Glutamatergic neuron (in vitro differentiated cells): Measurements from ENCODE around the gene CDH1. TPM values are rescaled to one million over a fixed set of nuclear protein-coding genes. Genes with fewer than 3 reads are reported as not detected.

Experiments
- DNase-seq: peaks from one replicate; pipeline ENCODE4 v3.0.0; 2022
- H3K27ac Mint-ChIP-seq: one replicate; pipeline ENCODE4 v1.8.0; 2020; ENCODE audit warnings: mild to moderate bottlenecking, mixed read lengths, inconsistent platforms; ENCODE audit not compliant: unreplicated experiment
- H3K27me3 Mint-ChIP-seq: one replicate; pipeline ENCODE4 v1.8.0; 2020; ENCODE audit warnings: mild to moderate bottlenecking, moderate library complexity, mixed read lengths, inconsistent platforms; ENCODE audit not compliant: unreplicated experiment
- H3K36me3 Mint-ChIP-seq: one replicate; pipeline ENCODE4 v1.8.0; 2020; ENCODE audit warnings: mild to moderate bottlenecking, mixed read lengths, inconsistent platforms; ENCODE audit not compliant: unreplicated experiment
- H3K4me1 Mint-ChIP-seq: one replicate; pipeline ENCODE4 v1.8.0; 2020; ENCODE audit warnings: mild to moderate bottlenecking, low read depth, mixed read lengths, inconsistent platforms; ENCODE audit not compliant: unreplicated experiment
- H3K4me3 Mint-ChIP-seq: one replicate; pipeline ENCODE4 v1.8.0; 2020; ENCODE audit warnings: mild to moderate bottlenecking, mixed read lengths, inconsistent platforms; ENCODE audit not compliant: unreplicated experiment
- H3K9me3 Mint-ChIP-seq: one replicate; pipeline ENCODE4 v1.8.0; 2020; ENCODE audit warnings: mild to moderate bottlenecking, moderate library complexity, mixed read lengths, inconsistent platforms; ENCODE audit not compliant: unreplicated experiment
- total RNA-seq: library from RNA; stranded (reverse); fragmentation: NEBNext Ultra II Directional; extraction: Animal tissue kit (Norgen Biotek cat#: 25700); gene quantifications from one replicate; pipeline ENCODE4 v1.2.1, GENCODE V29; 2021; ENCODE audit not compliant: unreplicated experiment
- TF ChIP-seq, protein P1 (sequence below): fragments of 200-600 bp; sonication (generic); IDR thresholded peaks from one replicate; pipeline ENCODE4 v1.5.0; 2021; ENCODE audit not compliant: partially characterized antibody, unreplicated experiment

The CDH1 gene
- total RNA-seq, 1 donor from 2014 or later = 1.9 TPM

DNA sequence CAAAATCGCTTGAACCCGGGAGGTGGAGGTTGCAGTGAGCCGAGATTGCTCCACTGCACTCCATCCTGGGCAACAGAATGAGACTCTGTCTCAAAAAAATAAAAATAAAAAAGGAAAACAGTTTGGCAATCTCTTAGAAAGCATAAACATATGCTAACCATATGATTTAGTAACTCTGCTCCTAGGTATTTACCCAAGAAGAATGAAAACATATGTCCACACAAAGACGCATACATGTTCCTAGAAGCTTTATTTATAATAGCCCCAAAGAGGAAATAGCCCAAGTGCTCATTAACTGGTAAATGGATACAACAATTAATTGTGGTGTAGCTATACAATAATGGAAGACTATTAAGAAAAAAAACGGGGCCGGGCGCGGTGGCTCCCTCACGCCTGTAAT is 18.5 kb upstream of the CDH1 start:
- H3K4me3 Mint-ChIP-seq = no peak overlapping the region
- peaks cover 1% of the 10 kb centered on the region for H3K9me3 Mint-ChIP-seq
- H3K27me3 Mint-ChIP-seq = peaks cover 6% of the 10 kb centered on the region
- TF ChIP-seq, protein P1, sequence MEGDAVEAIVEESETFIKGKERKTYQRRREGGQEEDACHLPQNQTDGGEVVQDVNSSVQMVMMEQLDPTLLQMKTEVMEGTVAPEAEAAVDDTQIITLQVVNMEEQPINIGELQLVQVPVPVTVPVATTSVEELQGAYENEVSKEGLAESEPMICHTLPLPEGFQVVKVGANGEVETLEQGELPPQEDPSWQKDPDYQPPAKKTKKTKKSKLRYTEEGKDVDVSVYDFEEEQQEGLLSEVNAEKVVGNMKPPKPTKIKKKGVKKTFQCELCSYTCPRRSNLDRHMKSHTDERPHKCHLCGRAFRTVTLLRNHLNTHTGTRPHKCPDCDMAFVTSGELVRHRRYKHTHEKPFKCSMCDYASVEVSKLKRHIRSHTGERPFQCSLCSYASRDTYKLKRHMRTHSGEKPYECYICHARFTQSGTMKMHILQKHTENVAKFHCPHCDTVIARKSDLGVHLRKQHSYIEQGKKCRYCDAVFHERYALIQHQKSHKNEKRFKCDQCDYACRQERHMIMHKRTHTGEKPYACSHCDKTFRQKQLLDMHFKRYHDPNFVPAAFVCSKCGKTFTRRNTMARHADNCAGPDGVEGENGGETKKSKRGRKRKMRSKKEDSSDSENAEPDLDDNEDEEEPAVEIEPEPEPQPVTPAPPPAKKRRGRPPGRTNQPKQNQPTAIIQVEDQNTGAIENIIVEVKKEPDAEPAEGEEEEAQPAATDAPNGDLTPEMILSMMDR = no peak
- no peaks in the 10 kb centered on the region for H3K36me3 Mint-ChIP-seq
- H3K27ac Mint-ChIP-seq = no peak overlapping the region
- H3K4me1 Mint-ChIP-seq = no peaks in the 10 kb centered on the region
- DNase-seq = no peak

DNA sequence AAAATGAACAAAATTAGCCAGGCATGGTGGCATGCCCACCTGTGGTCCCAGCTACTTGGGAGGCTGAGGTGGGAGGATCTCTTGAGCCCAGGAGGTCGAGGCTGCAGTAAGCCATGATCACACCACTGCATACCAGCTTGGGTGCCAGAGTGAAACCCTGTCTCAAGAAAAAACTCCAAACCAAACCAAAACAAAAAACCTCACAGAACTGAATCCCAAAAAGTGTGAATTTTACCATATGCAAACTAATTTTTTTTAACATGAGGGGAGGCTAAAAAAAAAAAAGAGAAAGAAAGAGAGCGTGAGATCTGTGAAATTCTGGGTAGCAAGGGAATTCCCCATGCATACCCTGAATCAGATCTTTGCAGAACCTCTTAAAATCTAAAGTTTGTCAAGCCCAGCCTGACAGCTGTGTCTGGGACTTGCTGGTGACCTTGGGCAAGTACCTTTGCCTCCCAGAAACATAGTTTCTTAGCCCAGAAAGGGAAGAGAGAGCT is 17.1 kb upstream of the CDH1 start:
- TF ChIP-seq, protein P1 = no peak
- Mint-ChIP-seq H3K27me3 (no peaks in the 10 kb centered on the region), H3K9me3 (peaks cover 1% of the 10 kb centered on the region)

DNA sequence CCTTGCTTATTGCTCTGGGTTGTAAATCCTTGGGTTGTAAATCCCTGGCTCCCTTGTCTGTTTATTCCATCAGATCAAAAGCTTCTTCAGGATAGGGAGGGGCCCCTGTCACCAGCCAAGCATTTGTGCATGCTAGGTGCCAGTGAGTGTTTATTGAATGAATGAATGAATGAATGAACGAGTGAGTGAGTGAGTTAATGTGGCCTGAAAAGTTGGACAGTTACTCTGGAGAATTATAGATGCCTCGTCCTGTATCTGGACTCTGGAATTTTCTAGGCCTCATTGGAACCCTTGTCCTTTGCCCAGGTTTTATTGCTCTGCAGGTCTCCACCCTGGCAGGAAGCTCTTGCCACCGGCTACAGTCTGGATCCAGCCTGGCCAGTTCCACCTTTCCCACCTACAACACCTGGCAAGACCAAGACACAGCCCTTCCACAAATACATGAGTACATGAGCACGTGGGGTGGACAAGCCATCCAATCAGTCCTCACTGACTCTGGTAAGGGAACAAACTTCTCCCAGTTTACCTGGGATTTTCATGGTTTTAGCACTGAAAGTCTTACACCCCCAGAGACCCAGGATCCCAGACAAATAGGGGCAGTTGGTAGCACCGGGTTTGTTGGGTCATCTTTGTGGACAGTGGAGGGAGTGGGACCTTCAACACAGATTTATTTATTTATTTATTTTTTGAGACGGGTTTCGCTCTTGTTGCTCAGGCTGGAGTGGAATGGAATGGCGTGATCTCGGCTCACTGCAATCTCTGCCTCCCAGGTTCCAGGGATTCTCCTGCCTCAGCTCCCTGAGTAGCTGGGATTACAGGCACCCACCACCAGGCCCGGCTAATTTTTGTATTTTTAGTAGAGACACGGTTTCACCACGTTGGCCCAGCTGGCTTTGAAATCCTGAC is 14.7 kb upstream of the CDH1 start:
- Mint-ChIP-seq H3K27ac (no peak overlapping the region), H3K4me3 (no peak overlapping the region), H3K27me3 (no peaks in the 10 kb centered on the region), H3K9me3 (peaks cover 1% of the 10 kb centered on the region), H3K4me1 (no peaks in the 10 kb centered on the region), H3K36me3 (no peaks in the 10 kb centered on the region)
- TF ChIP-seq, protein P1 = no peak
- DNase-seq = no peak

More for the DNA sequence above, 17.1 kb upstream of the CDH1 start:
- no peak overlapping the region for H3K27ac Mint-ChIP-seq
- H3K36me3 Mint-ChIP-seq = no peaks in the 10 kb centered on the region
- H3K4me1 Mint-ChIP-seq = no peaks in the 10 kb centered on the region
- DNase-seq = no peak
- H3K4me3 Mint-ChIP-seq = no peak overlapping the region

DNA sequence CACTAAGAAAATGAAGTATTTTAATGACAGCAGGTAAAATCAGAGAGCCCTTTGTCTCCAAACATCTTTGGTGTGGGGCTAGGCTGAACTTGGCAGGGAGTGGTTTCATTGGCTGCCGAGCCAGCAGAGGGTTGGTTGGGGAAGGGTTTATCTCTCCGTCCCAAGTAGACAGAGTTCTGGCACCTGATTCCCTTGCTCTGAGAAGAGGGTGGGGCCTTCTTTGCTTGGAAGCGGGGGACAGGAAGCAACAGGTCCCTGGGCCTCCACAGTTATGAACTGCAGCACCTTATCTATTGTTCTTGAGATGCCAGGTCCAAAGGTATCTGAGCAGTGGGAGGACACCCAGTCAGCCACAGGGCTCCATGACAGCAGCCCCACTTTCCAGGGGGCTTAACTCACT is 12.3 kb upstream of the CDH1 start:
- Mint-ChIP-seq H3K36me3 (no peaks in the 10 kb centered on the region), H3K9me3 (no peaks in the 10 kb centered on the region), H3K27me3 (peaks cover 2% of the 10 kb centered on the region), H3K4me3 (no peak overlapping the region), H3K4me1 (no peaks in the 10 kb centered on the region), H3K27ac (no peak overlapping the region)
- DNase-seq = no peak
- TF ChIP-seq, protein P1 = no peak

DNA sequence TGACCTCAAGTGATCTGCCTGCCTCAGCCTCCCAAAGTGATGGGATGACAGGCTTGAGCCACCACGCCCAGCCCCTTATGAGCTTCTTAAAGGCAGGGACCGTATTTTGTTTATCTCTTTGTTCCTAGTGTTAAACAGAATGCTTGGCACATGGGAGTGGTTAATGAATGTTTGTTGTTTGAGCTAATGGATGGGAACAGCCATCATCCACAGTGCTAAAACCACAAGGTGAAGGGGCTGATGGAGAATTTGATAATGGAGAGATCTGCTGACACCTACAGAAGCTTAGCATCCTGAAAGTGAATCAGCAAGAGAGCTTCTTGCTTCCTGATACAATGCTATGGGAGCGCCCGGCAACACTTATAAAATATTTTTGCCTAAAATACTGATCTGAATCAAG is 8.6 kb upstream of the CDH1 start:
- no peak overlapping the region for H3K27ac Mint-ChIP-seq
- TF ChIP-seq, protein P1 = no peak
- H3K4me1 Mint-ChIP-seq = no peaks in the 10 kb centered on the region

More for the DNA sequence above, 8.6 kb upstream of the CDH1 start:
- DNase-seq = no peak
- no peaks in the 10 kb centered on the region for H3K9me3 Mint-ChIP-seq
- no peaks in the 10 kb centered on the region for H3K36me3 Mint-ChIP-seq
- peaks cover 2% of the 10 kb centered on the region for H3K27me3 Mint-ChIP-seq
- H3K4me3 Mint-ChIP-seq = no peak overlapping the region
